Ovary (tissue), 3 donors: ENCODE data around the gene CEP83.

Source experiments
- EP300 ChIP-seq: sonication (generic); formaldehyde crosslinking; IDR thresholded peaks from one replicate; pipeline ENCODE4 v1.6.1; 2017; ENCODE audit warnings: antibody characterized with exemption
- POLR2A ChIP-seq: fragments of 450-650 bp; IDR thresholded peaks from one replicate; pipeline ENCODE4 v1.6.1; 2017; ENCODE audit warnings: antibody characterized with exemption, mild to moderate bottlenecking, moderate library complexity
- TF ChIP-seq, protein P1 (sequence below), 3 donors: fragments of 450-650 bp in 2 of 3; fragments of 200-600 bp in 1 of 3; IDR thresholded peaks; one replicate each; pipeline versions ENCODE4 v1.5.1 to v1.8.0; 2016 to 2022; ENCODE audit warnings: antibody characterized with exemption in 3 of 3, mild to moderate bottlenecking in 1 of 3
- donor health status: DM: no; HTN: no; CAD: no.

- TF ChIP-seq, protein P1, sequence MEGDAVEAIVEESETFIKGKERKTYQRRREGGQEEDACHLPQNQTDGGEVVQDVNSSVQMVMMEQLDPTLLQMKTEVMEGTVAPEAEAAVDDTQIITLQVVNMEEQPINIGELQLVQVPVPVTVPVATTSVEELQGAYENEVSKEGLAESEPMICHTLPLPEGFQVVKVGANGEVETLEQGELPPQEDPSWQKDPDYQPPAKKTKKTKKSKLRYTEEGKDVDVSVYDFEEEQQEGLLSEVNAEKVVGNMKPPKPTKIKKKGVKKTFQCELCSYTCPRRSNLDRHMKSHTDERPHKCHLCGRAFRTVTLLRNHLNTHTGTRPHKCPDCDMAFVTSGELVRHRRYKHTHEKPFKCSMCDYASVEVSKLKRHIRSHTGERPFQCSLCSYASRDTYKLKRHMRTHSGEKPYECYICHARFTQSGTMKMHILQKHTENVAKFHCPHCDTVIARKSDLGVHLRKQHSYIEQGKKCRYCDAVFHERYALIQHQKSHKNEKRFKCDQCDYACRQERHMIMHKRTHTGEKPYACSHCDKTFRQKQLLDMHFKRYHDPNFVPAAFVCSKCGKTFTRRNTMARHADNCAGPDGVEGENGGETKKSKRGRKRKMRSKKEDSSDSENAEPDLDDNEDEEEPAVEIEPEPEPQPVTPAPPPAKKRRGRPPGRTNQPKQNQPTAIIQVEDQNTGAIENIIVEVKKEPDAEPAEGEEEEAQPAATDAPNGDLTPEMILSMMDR (IDR thresholded peaks at IDR 0.05): no peak
- TF ChIP-seq POLR2A: no peak
- no peak for TF ChIP-seq EP300
Measured at GRCh38 chr12:94286583-94287244, 173.0 kb downstream of the CEP83 start.
